ENCODE measurements around the gene C14orf93.

Gene C14orf93

GRCh38 chr14:23044840-23045239, 34.9 kb upstream of the C14orf93 start:
- no peak for DNase-seq

- DNase-seq = no peak
These were observed 33.8 kb upstream of the C14orf93 start for GRCh38 chr14:23043754-23044153.

- no peak for DNase-seq
These were observed 33.2 kb upstream of the C14orf93 start for GRCh38 chr14:23043145-23043544.

- no peak for DNase-seq
These were observed 32.4 kb upstream of the C14orf93 start, which contains the start of gene PSMB11 for GRCh38 chr14:23042162-23042965. TSS of gene PSMB11 (plus strand) at chr14:23042212. CDS start at chr14:23042226, 14 bp downstream.

- DNase-seq = no peak
These were observed 31.8 kb upstream of the C14orf93 start for GRCh38 chr14:23041729-23042128.

GRCh38 chr14:23040100-23040499, 30.2 kb upstream of the C14orf93 start:
- DNase-seq = no peak

- no peak for DNase-seq
These were observed 25.6 kb upstream of the C14orf93 start for GRCh38 chr14:23035303-23036144.

GRCh38 chr14:23034498-23035302, 24.8 kb upstream of the C14orf93 start, which contains the start of gene PSMB5:
TSS of gene PSMB5 (minus strand) at chr14:23034900. CDS start at chr14:23034881, 19 bp downstream.
- peak; percentile 93 for DNase-seq

GRCh38 chr14:23033801-23034497, 24.0 kb upstream of the C14orf93 start:
- DNase-seq = no peak

GRCh38 chr14:23033251-23033727, 23.3 kb upstream of the C14orf93 start:
- DNase-seq = no peak

GRCh38 chr14:23030936-23031335, 21.0 kb upstream of the C14orf93 start:
- no peak for DNase-seq

GRCh38 chr14:23028799-23029198, 18.9 kb upstream of the C14orf93 start:
- DNase-seq = peak in 1 of 2 donors; percentile 43

- no peak for DNase-seq
These were observed 15.3 kb upstream of the C14orf93 start for GRCh38 chr14:23025151-23025814.

- no peak for DNase-seq
These were observed 14.7 kb upstream of the C14orf93 start for GRCh38 chr14:23024612-23025075.

GRCh38 chr14:23023795-23024152, 13.8 kb upstream of the C14orf93 start:
- DNase-seq = no peak

- DNase-seq = no peak
These were observed 13.3 kb upstream of the C14orf93 start for GRCh38 chr14:23023022-23023794.

- no peak for DNase-seq
These were observed 12.0 kb upstream of the C14orf93 start for GRCh38 chr14:23021889-23022442.

- DNase-seq = no peak
These were observed 11.5 kb upstream of the C14orf93 start for GRCh38 chr14:23021434-23021833.

GRCh38 chr14:23020143-23021128, 10.5 kb upstream of the C14orf93 start:
- DNase-seq = peak in 1 of 2 donors; percentile 3

Data from CD4-positive, alpha-beta T cell treated with Interleukin-1 beta for 1 hour (primary cell).